HG02759 (cell line): Measurements from ENCODE around the gene ME3.

Source experiments
- ATAC-seq: cut with Tn5 transposase; IDR thresholded peaks from one replicate; pipeline ENCODE4 v1.9.1; 2021; ENCODE audit warnings: mild to moderate bottlenecking, moderate library complexity; ENCODE audit not compliant: unreplicated experiment

Gene ME3

DNA sequence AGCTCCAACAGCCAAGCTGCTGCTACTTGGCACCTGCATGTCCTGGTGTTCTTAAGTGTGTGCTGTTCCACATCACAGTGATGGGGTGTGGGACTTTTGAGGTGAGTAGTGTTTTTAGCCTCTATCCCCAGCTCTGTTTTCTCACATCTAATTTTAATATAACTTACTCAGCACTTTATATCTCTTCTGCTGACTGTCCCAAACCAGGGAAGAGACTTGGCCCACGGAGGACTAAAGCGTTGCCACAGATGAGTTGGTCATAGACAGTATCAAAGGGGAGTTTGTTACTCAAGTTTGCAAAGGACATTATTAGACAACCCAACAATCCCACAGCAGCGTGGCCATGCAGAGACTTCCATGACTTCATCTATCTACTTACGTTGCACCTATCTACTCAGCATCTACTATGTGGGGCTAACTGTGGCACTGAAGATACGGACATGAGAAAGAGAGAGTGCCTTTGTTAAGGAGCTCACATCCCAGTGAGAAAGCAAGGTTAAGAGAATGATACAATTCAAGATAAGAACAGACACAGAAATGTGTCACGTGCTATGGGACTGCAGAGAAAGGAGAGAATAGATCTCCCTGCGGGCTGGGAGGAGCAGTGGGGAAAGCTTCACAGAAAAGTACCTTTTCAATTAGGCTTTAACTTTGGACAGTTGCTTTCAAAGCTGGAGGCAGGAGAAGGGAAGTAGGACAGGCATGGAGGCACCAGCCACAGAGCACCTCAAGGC is 82.4 kb downstream of the ME3 start:
- ATAC-seq: no peak

- ATAC-seq: no peak
Observed at GRCh38 chr11:86589204-86589603, 83.2 kb downstream of the ME3 start.

DNA sequence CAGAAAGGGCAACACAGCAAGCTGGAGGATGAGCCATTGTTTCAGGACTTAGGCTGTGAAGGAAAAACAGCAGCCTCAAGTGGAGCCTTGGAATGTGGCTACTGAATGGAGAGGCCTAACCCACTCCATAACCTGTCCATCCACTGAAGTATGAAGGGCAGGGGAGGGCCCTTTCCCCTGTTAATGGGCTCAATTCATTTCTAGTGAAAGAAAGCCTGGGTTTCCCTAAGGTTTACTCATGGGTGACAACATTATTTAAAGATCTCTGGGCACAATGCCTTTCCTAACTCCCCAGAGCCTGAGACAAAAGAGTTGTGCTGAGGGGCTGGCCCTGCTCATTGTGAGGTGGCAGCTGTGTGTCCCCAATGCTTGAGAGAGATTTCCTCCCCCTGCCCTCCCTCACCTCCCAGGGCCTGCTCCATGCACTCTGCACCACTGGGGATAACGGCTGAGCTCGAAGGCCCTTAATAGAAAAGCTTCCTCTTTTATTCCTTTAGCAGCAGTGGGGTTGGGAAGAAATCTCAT is 83.8 kb downstream of the ME3 start:
- ATAC-seq: no peak

GRCh38 chr11:86587264-86588193 is 84.9 kb downstream of the ME3 start:
- no peak for ATAC-seq

GRCh38 chr11:86586307-86586706 is 86.1 kb downstream of the ME3 start:
- ATAC-seq: no peak

GRCh38 chr11:86582898-86583297 is 89.5 kb downstream of the ME3 start:
- no peak for ATAC-seq

DNA sequence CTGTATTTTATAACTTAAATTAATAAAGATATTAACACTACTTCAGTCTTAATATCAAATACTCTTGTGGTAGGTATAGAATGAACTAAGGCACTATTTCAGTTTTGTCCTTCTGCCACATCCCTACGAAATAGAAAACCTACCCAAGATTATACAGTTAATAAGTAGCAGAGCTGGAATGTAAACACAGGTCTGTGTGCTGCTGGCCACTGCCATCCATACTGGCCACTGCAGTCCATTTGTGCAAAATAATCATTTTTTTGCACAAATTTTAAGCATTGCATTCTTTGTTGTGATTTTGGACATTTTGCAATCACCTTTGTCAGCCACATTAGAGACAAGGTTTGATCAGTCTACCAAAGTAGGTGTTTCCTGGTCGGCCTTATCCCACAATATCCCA is 91.9 kb downstream of the ME3 start:
- no peak for ATAC-seq

DNA sequence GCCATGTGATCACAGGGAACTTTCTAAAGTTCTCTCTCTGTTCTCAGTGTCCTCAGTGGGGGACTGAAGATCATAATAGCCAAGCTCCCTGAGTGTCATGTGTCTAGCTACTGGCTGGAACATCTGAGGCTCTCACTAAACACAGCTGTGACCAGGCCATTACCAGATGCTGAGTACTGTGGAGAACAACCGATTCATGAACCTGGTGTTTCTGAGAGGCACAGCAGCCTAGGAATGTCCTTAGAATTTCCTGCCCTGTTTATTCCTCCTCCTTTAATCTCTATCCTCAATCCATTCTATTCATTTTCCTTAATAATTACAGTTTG is 93.0 kb downstream of the ME3 start:
- no peak for ATAC-seq

DNA sequence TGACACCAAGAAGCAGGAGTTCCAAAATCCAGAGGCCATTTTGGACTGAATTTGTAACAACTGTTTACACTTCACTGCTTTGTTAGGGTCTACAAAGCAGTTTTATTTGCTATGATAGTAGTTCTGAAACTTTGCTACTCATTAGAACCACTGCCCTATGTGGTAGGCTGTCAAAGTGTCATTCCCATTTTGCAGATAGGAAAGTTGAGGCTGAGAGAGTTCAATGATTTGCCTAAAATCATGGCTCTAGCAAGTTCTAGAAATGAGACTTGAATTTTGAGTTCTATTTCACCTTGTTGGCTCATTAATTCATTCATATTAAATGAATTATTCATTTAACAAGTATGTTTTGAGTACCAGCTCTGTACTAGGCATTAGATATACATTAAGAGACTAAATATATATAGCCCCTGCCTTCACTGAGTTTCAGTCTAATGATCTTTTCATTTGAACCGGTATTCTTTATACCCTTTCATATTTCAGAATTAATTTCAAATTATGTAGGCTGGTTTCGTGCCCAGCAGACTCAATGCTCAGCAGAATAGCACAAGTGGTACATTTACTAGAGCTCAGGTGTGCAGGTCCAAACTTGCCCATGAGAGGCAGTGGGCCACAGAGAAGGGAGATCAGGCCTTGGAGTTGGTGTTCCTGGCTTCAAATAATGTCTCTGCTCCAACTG is 93.5 kb downstream of the ME3 start:
- ATAC-seq: no peak

DNA sequence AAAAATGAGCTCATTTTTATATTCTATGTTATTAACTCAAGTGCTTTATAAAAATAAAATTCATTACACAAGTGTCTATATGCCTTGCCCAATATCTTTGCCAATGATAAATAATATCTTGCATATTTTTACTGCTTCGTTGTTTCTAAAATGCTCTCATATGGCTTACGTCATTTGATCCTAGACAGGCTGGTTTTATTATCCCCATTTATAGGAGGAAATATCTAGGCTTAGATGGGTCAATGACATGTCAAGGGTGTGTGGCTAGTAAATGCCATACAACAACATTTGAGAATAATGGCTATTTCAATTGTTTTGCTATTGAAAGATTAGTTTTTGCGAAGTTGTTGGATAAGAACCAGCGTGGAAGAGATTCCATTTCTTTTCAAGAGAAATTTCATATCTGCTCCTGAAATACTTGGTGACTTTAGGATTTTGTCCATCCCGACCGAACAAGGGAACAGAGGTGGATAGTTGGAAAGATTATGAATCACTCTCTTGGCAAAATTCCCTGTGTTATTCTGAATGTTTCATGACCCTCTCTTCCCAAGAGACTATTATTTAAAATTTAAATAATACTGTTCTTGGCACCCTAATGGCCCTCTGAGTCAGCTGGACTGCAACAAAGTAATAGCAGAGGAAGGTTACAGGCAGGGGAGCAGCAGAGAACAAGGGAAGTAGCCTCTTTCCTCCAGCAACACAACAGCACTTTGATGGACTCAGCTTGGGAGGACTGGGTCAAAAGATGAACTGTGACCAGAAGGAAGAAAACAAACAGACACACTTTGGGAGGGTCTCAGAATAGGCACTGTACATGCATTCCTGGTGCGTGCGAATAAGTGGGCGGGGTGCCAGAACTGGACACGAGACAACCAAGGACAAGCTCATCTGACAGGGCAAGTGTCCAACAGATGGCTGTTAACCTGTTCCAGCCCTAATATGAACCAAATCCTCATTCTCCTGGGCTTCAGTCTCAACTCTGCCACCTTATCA is 94.5 kb downstream of the ME3 start:
- no peak for ATAC-seq

GRCh38 chr11:86576946-86577624 is 95.3 kb downstream of the ME3 start:
- ATAC-seq: no peak

DNA sequence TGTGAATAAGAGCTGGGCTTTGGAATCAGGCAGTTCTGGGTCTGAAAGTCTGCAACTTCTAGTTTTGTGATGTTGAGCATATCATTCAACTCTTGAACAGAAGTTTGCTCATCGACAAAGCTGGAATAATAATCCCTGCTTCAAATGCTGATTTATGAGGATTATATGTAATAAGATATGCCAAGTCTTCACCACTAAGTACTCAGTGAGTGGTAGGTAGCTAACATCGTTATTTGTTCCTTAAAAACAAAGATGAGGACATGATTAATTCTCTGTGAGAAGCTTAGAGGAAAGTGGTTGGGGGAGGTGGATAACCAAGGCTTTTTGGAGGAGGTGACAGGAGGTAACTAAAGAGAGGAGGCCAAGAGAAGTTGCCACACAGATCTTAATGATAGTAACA is 96.5 kb downstream of the ME3 start:
- no peak for ATAC-seq

DNA sequence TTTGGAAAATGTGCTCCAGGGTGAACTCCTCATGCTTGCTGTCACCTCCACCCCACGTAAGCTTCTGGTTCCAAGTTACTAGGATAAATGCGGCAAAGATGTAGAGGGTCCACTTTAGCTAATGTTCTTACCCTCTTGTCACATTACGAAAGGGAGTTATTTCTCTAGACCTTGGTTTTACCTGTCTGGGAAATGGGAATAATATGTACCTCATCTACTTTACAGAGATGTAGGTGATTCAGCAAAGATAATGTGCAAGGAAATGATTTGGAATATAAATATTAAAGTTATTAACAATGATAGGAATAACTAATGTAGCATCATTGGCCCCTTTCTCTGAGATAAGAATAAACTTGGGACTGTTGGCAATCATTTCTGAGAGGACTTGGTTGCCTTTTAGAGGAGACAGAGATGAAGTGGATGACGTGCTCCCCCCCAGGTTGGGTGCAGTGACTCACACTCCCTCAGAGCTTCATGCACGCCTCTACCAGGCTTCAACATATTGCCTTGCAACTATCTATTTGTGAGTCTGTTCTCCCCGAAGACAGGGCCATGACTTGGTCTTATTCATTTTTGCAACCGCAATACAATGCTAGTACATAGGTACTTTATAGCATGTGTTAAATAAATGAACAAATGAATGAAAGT is 97.1 kb downstream of the ME3 start:
- no peak for ATAC-seq

- no peak for ATAC-seq
Observed at GRCh38 chr11:86574493-86575207, 97.8 kb downstream of the ME3 start.

DNA sequence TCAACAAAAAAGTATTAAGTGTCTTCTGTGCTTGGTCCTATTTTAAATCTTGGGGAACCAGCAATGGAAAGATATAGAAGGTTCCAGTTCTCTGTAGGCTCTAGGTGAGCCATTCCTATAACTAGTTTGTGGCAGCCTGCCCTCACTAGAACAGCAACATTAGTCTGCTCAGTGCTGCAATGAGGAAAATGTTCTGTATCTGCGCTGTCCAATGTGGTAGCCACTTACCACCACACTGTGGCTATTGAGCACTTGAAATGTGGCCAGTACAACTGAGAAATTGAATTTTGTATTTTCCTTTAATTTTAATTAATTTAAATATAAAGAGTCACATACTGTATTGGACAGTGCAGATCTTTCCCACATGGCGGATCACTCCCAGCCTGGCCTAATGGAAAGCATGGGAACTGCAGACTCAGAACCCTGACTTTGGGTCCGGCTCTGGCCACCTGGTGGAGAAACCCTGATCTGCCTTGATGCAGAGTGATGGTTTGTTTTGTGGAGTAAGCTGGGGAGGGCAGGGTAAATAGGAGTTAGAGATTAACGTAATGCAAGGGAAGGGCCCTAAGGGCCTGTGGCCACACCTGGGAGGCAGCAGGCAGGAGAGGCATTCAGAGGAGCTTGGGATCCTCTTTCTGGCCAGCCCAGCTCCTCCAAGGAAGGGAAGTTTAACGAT is 101.0 kb downstream of the ME3 start:
- no peak for ATAC-seq

DNA sequence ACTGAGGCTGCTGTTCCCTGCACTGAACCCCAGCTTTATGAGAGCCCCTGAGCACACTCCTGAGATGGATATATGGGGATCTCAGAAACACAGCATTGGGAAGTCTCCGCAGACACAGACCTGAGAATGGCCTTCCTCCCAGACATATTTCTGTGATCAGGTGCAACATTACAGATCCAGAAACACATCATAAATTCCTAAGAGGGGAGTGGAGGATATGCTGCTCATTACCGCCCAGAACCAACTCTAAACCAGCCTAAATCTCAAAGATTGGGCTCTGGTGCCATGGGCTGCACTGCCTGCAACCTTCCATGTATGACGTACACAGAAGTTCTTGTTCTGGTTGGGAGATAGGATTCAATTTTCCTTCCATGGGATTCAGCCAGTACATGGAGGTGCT is 102.0 kb downstream of the ME3 start:
- ATAC-seq: no peak

DNA sequence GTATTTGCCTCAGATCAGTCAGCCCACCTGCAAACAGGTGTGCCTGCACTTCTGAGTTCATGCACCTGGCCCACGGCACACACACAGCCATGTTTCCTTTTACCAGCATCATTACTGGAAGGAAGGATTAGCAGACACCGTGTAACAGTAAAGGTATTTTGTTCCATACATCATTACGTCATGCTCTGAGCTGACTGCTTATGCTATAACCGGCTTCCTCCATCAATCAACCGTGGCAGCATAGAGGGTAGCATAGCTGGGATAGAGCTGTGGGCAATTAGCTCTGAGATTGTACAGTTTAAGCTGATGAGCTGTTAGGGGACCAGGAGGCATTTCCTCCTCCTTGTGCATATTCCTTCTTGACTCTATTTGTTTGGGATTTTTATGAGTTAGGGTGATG is 102.4 kb downstream of the ME3 start:
- ATAC-seq: no peak

DNA sequence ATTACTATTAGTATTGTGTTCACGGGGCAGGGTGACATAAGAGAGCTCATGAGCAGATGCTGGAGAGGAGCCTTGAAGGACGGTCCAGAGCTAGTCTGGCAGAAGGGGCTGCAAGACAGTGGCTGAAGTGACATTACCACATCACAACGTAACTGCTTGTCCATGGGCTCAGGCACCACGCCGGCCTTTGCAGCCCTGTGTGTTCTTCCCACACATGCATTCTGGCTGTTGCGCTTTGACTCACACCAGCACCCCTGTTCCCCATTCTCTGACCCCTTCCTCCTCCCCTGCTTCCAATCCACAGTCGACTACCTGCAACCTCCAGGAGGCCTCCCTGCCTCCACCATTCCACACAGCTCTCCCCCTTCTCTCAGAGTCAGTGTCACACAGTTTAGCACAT is 103.3 kb downstream of the ME3 start:
- no peak for ATAC-seq
